Thyroid gland (tissue), 4 donors: ENCODE results near the gene NR3C2.

ENCODE experiments used
- POLR2A ChIP-seq, 2 donors: fragments of 450-650 bp; IDR thresholded peaks; one replicate each; pipeline ENCODE4 v1.6.1; 2017; ENCODE audit warnings: antibody characterized with exemption in 2 of 2, mild to moderate bottlenecking in 2 of 2, moderate library complexity in 1 of 2
- TF ChIP-seq, protein P1 (sequence below), 6 experiments: fragments of 200-600 bp in 3 of 6; fragments of 450-650 bp in 3 of 6; sonication (generic) in 3 of 6; IDR thresholded peaks; one replicate each; pipeline ENCODE4 v1.5.1; 2016 to 2019; ENCODE audit warnings: antibody characterized with exemption in 6 of 6, mild to moderate bottlenecking in 2 of 6, inconsistent platforms in 1 of 6, moderate library complexity in 1 of 6

DNA sequence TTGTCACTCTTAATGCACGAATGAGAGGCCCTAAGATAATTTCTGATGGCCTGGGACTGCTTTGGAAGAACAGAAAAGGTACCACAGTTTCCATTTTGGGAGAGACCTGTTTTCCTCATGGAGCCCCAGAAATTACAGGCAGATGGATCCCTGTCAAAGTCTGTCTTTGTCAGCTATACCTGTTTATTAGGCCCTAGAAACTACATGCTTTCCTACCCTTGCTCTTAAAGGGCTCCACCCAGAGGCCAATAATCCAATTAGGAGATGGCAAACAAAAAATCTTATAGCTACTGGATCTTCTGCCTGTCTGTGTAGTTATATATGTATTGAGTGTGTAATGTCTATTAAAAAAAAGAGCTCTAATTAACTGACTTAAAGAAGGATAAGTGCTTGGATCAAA is 141.3 kb downstream of the NR3C2 start:
- TF ChIP-seq, protein P1, sequence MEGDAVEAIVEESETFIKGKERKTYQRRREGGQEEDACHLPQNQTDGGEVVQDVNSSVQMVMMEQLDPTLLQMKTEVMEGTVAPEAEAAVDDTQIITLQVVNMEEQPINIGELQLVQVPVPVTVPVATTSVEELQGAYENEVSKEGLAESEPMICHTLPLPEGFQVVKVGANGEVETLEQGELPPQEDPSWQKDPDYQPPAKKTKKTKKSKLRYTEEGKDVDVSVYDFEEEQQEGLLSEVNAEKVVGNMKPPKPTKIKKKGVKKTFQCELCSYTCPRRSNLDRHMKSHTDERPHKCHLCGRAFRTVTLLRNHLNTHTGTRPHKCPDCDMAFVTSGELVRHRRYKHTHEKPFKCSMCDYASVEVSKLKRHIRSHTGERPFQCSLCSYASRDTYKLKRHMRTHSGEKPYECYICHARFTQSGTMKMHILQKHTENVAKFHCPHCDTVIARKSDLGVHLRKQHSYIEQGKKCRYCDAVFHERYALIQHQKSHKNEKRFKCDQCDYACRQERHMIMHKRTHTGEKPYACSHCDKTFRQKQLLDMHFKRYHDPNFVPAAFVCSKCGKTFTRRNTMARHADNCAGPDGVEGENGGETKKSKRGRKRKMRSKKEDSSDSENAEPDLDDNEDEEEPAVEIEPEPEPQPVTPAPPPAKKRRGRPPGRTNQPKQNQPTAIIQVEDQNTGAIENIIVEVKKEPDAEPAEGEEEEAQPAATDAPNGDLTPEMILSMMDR (IDR thresholded peaks at IDR 0.05), result no peak
- no peak for TF ChIP-seq POLR2A (IDR thresholded peaks at IDR 0.05)
